ENCODE results near the gene HDGFL2. TPM values are rescaled to one million over a fixed set of nuclear protein-coding genes. Genes with fewer than 3 reads are reported as not detected.

HDGFL2 gene
- total RNA-seq, 1 donor = 60.9 TPM

DNA sequence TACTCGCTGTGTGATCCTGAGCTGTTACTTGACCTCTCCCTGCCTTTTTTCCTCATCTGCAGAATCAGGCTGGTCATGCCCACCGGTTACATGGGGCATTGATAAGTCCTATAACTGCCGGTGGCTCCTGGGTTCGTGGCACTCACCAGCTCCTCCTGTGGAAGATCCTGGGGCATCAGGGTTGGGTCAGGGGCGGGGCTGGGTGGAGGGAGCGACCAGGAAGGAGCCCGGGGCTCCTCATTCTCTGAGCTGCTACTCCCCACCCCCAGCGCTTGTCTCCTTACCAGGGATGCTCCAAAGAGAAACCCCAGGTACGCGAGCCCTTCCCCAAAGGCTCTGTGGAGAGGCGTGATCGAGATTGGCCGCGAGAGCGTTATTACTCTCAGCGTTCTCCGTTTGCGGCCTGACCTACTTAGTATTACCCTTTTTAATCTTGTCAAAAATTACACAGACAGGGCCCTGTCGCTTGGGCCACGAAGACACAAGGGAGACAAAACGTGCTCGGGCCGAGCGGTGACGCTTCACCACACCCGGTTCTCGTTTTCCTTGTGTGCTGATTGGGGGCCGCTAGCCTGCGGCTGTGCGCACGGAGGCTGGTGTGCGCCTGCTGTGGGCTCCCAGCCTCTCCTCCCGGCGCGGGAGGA lies 10.7 kb downstream of the HDGFL2 start:
- no peak for DNase-seq (ENCODE audit: low read depth)
- H3K4me3 ChIP-seq (ENCODE audit: low read depth, low read length) = no peak overlapping the region
- TF ChIP-seq, protein P1, sequence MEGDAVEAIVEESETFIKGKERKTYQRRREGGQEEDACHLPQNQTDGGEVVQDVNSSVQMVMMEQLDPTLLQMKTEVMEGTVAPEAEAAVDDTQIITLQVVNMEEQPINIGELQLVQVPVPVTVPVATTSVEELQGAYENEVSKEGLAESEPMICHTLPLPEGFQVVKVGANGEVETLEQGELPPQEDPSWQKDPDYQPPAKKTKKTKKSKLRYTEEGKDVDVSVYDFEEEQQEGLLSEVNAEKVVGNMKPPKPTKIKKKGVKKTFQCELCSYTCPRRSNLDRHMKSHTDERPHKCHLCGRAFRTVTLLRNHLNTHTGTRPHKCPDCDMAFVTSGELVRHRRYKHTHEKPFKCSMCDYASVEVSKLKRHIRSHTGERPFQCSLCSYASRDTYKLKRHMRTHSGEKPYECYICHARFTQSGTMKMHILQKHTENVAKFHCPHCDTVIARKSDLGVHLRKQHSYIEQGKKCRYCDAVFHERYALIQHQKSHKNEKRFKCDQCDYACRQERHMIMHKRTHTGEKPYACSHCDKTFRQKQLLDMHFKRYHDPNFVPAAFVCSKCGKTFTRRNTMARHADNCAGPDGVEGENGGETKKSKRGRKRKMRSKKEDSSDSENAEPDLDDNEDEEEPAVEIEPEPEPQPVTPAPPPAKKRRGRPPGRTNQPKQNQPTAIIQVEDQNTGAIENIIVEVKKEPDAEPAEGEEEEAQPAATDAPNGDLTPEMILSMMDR (IDR thresholded peaks at IDR 0.05; ENCODE audit: insufficient read depth, low read depth, low read length) = no peak

DNA sequence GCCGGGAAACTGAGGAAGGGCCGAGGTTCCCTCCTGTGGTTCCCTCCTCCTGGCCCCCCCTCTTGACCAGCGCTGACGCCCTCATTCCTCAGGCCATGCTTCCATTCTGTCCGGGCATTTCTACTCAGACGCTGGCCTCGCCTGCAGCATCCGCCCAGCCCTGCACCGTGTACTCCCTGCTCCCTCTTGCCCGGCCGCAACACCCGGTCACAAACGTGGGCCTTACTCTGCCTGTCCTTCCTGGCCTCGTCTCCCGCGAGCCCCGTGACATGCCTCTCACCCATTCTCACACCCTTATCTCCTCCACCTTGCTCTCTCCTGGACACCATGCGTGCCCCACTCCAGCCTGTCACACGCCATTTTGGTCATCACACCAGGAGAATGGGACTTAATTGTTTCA lies 11.3 kb downstream of the HDGFL2 start:
- TF ChIP-seq, protein P1 (IDR thresholded peaks at IDR 0.05; ENCODE audit: insufficient read depth, low read depth, low read length) = no peak
- H3K4me3 ChIP-seq (ENCODE audit: low read depth, low read length) = no peak overlapping the region
- DNase-seq (ENCODE audit: low read depth) = no peak

DNA sequence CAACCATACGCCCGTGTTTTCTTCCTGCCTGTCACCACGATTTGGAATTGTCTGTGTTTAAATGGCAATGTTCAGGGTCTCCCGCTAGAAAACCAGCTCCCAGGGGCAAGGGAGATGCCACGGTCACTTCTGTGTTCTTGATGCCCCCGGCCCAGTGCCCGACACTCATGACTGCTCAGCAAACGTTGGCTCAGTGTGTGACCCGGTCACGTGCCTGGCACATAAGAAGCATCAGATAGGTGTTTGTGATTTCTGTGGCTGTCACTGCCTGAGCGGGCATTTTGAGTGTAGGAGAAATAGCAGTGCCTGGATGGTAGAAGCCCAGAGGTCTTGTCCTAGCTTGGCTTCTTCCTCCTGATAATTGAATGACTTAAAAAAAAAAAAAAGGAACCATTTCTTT lies 15.5 kb downstream of the HDGFL2 start:
- no peak overlapping the region for H3K4me3 ChIP-seq (ENCODE audit: low read depth, low read length)
- no peak for DNase-seq (ENCODE audit: low read depth)
- TF ChIP-seq, protein P1 (IDR thresholded peaks at IDR 0.05; ENCODE audit: insufficient read depth, low read depth, low read length) = no peak

DNA sequence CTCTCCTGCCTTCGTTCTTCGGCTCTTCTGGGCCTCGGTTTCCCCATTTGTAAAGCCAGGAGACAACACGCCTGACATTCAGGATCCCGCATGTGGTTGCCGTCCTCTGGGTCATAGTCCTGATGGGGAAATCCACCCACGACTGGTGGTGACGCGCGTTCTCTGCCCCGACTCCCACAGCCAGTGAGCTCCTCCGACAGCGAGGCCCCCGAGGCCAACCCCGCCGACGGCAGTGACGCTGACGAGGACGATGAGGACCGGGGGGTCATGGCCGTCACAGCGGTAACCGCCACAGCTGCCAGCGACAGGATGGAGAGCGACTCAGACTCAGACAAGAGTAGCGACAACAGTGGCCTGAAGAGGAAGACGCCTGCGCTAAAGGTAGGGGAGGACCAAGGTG lies 16.4 kb downstream of the HDGFL2 start:
- no peak for DNase-seq (ENCODE audit: low read depth)
- TF ChIP-seq, protein P1 (IDR thresholded peaks at IDR 0.05; ENCODE audit: insufficient read depth, low read depth, low read length) = no peak
- no peak overlapping the region for H3K4me3 ChIP-seq (ENCODE audit: low read depth, low read length)

DNA sequence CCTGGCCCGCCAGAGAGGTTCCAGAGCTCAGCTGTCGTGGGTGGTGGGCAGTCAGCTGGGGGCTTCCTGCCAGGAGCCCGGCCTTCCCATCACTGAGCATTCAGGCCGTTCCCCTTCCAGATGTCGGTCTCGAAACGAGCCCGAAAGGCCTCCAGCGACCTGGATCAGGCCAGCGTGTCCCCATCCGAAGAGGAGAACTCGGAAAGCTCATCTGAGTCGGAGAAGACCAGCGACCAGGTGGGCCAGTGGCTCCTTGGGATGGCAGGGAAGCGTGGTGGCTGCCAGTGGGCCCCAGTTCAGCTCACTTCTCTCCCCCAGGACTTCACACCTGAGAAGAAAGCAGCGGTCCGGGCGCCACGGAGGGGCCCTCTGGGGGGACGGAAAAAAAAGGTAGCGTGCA lies 19.3 kb downstream of the HDGFL2 start:
- TF ChIP-seq, protein P1 (IDR thresholded peaks at IDR 0.05; ENCODE audit: insufficient read depth, low read depth, low read length) = no peak
- no peak overlapping the region for H3K4me3 ChIP-seq (ENCODE audit: low read depth, low read length)
- DNase-seq (ENCODE audit: low read depth) = no peak

DNA sequence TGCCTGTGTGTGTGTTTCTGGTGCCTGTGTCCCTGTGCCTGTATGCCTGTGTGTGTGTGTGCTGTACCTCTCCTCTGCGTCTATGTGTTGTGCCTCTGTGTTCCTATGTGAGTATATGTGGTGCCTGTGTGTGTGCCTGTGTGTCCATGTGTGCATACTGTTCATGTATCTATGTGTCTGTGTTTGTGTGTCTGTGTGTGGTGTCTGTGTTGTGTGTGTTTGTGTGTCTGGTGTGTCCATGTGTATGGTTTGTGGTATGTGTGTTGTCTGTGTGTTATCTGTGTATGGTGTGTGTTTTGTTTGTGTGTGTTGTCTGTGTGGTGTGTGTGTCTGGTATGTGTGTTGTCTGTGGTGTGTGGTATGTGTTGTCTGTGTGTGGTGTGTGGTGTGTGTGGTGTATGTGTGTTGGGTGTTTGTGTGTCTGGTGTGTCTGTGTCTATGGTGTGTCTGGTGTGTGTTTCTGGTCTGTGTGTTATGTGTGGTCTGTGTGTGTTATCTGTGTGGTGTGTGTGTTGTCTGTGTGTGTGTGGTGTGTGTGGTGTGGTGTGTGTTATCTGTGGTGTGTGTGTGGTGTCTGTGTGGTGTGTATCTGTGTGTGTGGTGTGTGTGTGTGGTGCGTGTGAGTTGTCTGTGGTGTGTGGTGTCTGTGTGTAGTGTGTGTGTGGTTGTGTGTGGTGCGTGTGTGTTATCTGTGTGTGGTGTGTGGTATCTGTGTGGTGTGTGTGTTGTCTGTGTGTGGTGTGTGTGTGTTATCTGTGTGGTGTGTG lies 20.4 kb downstream of the HDGFL2 start:
- no peak overlapping the region for H3K4me3 ChIP-seq (ENCODE audit: low read depth, low read length)
- TF ChIP-seq, protein P1 (IDR thresholded peaks at IDR 0.05; ENCODE audit: insufficient read depth, low read depth, low read length) = no peak
- no peak for DNase-seq (ENCODE audit: low read depth)

All from fibroblast of villous mesenchyme (primary cell).